Measurements from ENCODE around the gene ZNF827. TPM values are rescaled to one million over a fixed set of nuclear protein-coding genes. Genes with fewer than 3 reads are reported as not detected.

The ZNF827 gene
- total and polyA plus RNA-seq, 10 donors = 3.3 to 31.6 (median 16.1) TPM

GRCh38 chr4:145865274-145865941 is 73.2 kb downstream of the ZNF827 start:
- Histone ChIP-seq H3K9me3 (no peaks in the 10 kb centered on the region), H3K4me1 (peaks cover 0 to 9% (median 2%) of the 10 kb centered on the region in 6 donors), H3K27me3 (replicated peaks in 1 of 7) (no peaks in the 10 kb centered on the region), H3K36me3 (peaks cover 0 to 17% (median 2%) of the 10 kb centered on the region in 6 donors), H3K27ac (no peak overlapping the region), H3K4me3 (no peak overlapping the region)
- intact Hi-C loops (cut with DNase I; ENCODE audit: low total_unique reads) = no loop called here
- TF ChIP-seq POLR2A (IDR thresholded peaks at IDR 0.05) = no peak
- DNase-seq = no peak
- WGBS, 5 donors = 75 to 81% (median 77%) methylated on average over 5 of the region's 5 CpGs

DNA sequence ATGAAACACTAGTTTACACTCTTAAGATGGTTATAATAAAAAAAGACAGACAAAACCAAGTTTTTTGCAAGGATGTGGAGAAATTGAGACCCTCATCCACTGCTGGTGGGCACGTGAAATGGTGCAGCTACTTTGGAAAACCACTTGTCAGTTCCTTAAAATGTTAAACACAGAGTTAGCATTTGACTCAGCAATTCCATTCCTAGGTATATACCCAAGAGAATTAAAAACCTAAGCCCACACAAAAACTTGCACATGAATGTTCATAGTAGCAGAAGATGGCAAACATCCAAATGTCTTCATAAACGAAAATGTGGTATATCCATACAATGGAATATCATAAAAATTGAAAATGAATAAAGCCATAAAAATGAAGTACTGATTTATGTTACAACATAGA is 75.4 kb downstream of the ZNF827 start:
- WGBS, 5 donors = 76 to 94% (median 80%) methylated on average over 2 of the region's 2 CpGs
- H3K27me3 ChIP-seq (replicated peaks in 1 of 7) = no peaks in the 10 kb centered on the region
- H3K9me3 ChIP-seq = no peaks in the 10 kb centered on the region
- peaks cover 0 to 25% (median 2%) of the 10 kb centered on the region in 6 donors for H3K36me3 ChIP-seq
- intact Hi-C loops (cut with DNase I; ENCODE audit: low total_unique reads) = no loop called here
- TF ChIP-seq, protein P1, sequence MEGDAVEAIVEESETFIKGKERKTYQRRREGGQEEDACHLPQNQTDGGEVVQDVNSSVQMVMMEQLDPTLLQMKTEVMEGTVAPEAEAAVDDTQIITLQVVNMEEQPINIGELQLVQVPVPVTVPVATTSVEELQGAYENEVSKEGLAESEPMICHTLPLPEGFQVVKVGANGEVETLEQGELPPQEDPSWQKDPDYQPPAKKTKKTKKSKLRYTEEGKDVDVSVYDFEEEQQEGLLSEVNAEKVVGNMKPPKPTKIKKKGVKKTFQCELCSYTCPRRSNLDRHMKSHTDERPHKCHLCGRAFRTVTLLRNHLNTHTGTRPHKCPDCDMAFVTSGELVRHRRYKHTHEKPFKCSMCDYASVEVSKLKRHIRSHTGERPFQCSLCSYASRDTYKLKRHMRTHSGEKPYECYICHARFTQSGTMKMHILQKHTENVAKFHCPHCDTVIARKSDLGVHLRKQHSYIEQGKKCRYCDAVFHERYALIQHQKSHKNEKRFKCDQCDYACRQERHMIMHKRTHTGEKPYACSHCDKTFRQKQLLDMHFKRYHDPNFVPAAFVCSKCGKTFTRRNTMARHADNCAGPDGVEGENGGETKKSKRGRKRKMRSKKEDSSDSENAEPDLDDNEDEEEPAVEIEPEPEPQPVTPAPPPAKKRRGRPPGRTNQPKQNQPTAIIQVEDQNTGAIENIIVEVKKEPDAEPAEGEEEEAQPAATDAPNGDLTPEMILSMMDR (IDR thresholded peaks at IDR 0.05 in 8 of 11, conservative IDR thresholded peaks at IDR 0.05 in 3 of 11) = no peak
- no peak for TF ChIP-seq POLR2A (IDR thresholded peaks at IDR 0.05)
- TF ChIP-seq POLR2AphosphoS5 (IDR thresholded peaks at IDR 0.05) = no peak
- H3K4me3 ChIP-seq = no peak overlapping the region
- H3K27ac ChIP-seq = no peak overlapping the region
- no peaks in the 10 kb centered on the region for H3K4me1 ChIP-seq
- no peak for DNase-seq

DNA sequence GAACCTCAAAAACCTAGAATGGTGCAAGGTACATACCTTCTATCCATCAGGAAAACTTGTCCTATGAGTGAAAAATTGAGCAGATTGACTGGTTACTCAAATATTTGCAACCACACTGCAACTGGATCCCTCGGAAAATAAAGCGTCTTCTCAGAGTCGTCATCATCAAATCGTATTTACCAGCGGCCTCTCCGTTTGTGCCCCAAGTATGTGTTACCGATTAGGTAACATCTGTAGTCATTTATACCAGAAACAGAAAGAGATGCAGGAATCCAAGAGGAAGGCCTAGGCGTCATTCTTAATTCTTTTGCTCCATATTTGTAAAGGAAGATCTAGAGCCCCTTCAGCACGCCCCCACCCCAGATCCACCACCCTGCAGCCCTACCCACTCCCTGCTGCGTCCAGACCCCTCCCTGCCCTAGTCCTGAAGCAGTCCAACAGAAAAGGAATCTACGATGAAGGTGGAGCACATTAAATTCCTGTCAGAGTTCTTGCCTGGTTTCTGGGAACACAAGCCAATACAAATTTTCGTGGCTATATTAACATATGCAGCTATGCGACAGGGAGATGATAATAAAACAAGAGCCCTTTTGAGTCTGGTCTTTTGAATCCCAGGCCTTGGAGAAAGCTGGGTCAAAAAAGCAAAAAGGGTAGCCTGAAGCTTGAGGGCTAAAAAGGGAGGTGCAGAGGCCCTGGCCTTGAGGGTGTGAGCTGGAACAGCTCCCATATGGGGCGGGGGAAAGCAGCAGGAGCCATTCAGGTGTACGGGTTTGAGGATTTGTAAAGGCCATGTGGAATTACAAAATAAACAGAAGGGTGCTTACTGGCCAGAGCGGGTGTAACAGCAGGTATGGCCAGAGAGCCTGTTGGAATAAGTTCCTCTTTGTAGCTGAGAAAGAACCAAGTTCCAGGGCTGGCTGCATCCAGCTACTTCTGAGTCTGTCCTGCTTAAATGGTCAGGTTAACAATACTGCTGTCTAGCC is 77.0 kb downstream of the ZNF827 start:
- 87 to 94% (median 89%) methylated on average over 16 of the region's 16 CpGs for WGBS, 5 donors
- peaks cover 0 to 25% (median 2%) of the 10 kb centered on the region in 6 donors for H3K36me3 ChIP-seq
- no peaks in the 10 kb centered on the region for H3K4me1 ChIP-seq
- no peak for DNase-seq
- TF ChIP-seq POLR2A (IDR thresholded peaks at IDR 0.05) = no peak
- TF ChIP-seq, protein P1 (IDR thresholded peaks at IDR 0.05 in 8 of 11, conservative IDR thresholded peaks at IDR 0.05 in 3 of 11) = no peak
- no peak for TF ChIP-seq POLR2AphosphoS5 (IDR thresholded peaks at IDR 0.05)
- H3K27ac ChIP-seq = no peak overlapping the region
- no peak overlapping the region for H3K4me3 ChIP-seq
- intact Hi-C loops (cut with DNase I; ENCODE audit: low total_unique reads) = no loop called here
- H3K9me3 ChIP-seq = no peaks in the 10 kb centered on the region
- no peaks in the 10 kb centered on the region for H3K27me3 ChIP-seq (replicated peaks in 1 of 7)

GRCh38 chr4:145860897-145861296 is 77.7 kb downstream of the ZNF827 start:
- H3K9me3 ChIP-seq = no peaks in the 10 kb centered on the region
- WGBS, 5 donors = 96 to 99% (median 97%) methylated on average over 5 of the region's 5 CpGs
- intact Hi-C loops (cut with DNase I; ENCODE audit: low total_unique reads) = no loop called here
- no peaks in the 10 kb centered on the region for H3K27me3 ChIP-seq (replicated peaks in 1 of 7)
- no peak overlapping the region for H3K27ac ChIP-seq
- H3K4me3 ChIP-seq = no peak overlapping the region
- TF ChIP-seq, protein P1 (IDR thresholded peaks at IDR 0.05 in 8 of 11, conservative IDR thresholded peaks at IDR 0.05 in 3 of 11) = no peak
- TF ChIP-seq POLR2A (IDR thresholded peaks at IDR 0.05) (no peak), POLR2AphosphoS5 (IDR thresholded peaks at IDR 0.05) (no peak)
- peaks cover 0 to 28% (median 2%) of the 10 kb centered on the region in 6 donors for H3K36me3 ChIP-seq
- DNase-seq = no peak
- no peaks in the 10 kb centered on the region for H3K4me1 ChIP-seq

Data from spleen (tissue), 11 donors.